Measurements from ENCODE around the gene CARS2. TPM values are rescaled to one million over a fixed set of nuclear protein-coding genes. Genes with fewer than 3 reads are reported as not detected.
A peak's percentile ranks its signal among the peaks of the same experiment; 100 is the strongest.

CARS2 gene
- total RNA-seq, 1 experiment from 2014 or later, result 31.9 TPM

DNA sequence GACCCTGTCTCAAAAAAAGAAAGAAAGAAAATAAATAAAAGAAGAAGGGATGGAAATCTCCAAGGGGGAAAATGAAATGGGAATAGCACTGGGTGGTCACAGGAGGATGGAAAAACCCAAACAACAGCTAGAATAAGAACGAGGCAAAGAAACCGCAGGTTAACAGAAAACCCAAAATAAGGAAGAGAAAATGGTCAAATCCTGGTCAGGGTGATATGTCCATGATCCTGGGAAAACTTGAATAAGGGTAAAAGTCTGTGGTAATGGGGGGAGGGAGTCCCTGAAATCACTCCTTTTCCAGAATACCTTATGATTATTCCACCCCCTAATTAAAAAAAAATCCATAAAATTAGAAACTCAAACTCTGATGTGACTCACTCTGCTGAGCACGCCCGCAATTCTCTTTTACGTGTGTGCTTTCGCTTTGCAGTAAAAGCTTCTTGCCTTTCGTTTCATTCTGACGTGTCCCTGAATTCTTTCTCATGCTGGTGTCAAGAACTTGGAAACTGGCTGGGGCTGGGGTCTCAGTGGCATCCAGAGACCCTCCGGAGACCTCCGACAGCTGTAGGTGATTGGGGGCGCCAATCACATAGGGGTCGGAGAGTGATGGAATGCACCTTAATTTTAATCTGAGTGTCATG, 94.8 kb downstream of the CARS2 start:
- BruUV-seq (replicated peaks), result no TSS peak
- no peak for ATAC-seq
- no peaks in the 10 kb centered on the region for H3K36me3 ChIP-seq (ENCODE audit: control insufficient read depth, insufficient read depth, low read length)
- intact Hi-C loops (cut with micrococcal nuclease; ENCODE audit: unreplicated experiment) (no loop called here), in situ Hi-C loops (cut with HindIII; ENCODE audit: low pct_unique_long_range_greater_than_20kb, low sequenced_read_pairs) (no loop called here)
- TF ChIP-seq POLR2AphosphoS5 (IDR thresholded peaks at IDR 0.05; ENCODE audit: low read depth, low read length) (no peak), TCF7L2 (IDR thresholded peaks at IDR 0.05; ENCODE audit: low read depth, low read length) (no peak), SIN3A (IDR thresholded peaks at IDR 0.05; ENCODE audit: borderline replicate concordance, insufficient read depth, low read depth, low read length) (no peak)
- TF ChIP-seq, protein P1, sequence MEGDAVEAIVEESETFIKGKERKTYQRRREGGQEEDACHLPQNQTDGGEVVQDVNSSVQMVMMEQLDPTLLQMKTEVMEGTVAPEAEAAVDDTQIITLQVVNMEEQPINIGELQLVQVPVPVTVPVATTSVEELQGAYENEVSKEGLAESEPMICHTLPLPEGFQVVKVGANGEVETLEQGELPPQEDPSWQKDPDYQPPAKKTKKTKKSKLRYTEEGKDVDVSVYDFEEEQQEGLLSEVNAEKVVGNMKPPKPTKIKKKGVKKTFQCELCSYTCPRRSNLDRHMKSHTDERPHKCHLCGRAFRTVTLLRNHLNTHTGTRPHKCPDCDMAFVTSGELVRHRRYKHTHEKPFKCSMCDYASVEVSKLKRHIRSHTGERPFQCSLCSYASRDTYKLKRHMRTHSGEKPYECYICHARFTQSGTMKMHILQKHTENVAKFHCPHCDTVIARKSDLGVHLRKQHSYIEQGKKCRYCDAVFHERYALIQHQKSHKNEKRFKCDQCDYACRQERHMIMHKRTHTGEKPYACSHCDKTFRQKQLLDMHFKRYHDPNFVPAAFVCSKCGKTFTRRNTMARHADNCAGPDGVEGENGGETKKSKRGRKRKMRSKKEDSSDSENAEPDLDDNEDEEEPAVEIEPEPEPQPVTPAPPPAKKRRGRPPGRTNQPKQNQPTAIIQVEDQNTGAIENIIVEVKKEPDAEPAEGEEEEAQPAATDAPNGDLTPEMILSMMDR (IDR thresholded peaks at IDR 0.05), result no peak
- TF ChIP-seq, protein P2, sequence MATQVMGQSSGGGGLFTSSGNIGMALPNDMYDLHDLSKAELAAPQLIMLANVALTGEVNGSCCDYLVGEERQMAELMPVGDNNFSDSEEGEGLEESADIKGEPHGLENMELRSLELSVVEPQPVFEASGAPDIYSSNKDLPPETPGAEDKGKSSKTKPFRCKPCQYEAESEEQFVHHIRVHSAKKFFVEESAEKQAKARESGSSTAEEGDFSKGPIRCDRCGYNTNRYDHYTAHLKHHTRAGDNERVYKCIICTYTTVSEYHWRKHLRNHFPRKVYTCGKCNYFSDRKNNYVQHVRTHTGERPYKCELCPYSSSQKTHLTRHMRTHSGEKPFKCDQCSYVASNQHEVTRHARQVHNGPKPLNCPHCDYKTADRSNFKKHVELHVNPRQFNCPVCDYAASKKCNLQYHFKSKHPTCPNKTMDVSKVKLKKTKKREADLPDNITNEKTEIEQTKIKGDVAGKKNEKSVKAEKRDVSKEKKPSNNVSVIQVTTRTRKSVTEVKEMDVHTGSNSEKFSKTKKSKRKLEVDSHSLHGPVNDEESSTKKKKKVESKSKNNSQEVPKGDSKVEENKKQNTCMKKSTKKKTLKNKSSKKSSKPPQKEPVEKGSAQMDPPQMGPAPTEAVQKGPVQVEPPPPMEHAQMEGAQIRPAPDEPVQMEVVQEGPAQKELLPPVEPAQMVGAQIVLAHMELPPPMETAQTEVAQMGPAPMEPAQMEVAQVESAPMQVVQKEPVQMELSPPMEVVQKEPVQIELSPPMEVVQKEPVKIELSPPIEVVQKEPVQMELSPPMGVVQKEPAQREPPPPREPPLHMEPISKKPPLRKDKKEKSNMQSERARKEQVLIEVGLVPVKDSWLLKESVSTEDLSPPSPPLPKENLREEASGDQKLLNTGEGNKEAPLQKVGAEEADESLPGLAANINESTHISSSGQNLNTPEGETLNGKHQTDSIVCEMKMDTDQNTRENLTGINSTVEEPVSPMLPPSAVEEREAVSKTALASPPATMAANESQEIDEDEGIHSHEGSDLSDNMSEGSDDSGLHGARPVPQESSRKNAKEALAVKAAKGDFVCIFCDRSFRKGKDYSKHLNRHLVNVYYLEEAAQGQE (IDR thresholded peaks at IDR 0.05; ENCODE audit: insufficient read depth in 1 of 2, low read depth in 2 of 2, low read length in 1 of 2), result no peak
- H3K9me3 ChIP-seq (ENCODE audit: control insufficient read depth, insufficient read depth, low read depth, low read length), result no peaks in the 10 kb centered on the region
- POLR2A ChIA-PET, result no interaction called here
- DNase-seq (ENCODE audit: low read depth, low spot score), result no peak
- no peaks in the 10 kb centered on the region for H3K27me3 ChIP-seq (ENCODE audit: control insufficient read depth, insufficient read depth, low read length)
- CTCF ChIA-PET, result no interaction called here
- H3K4me1 ChIP-seq (ENCODE audit: control insufficient read depth, insufficient read depth, low read length), result peaks cover 3% of the 10 kb centered on the region; the same call in 1 of the 2 replicates
- H3K27ac ChIP-seq (ENCODE audit: low read length), result peak overlapping the region; percentile 44; the same call in 1 of the 2 replicates
- peak overlapping the region; percentile 25 to 40 for H3K4me3 ChIP-seq (ENCODE audit: low read depth in 2 of 2, low read length in 2 of 2)

DNA sequence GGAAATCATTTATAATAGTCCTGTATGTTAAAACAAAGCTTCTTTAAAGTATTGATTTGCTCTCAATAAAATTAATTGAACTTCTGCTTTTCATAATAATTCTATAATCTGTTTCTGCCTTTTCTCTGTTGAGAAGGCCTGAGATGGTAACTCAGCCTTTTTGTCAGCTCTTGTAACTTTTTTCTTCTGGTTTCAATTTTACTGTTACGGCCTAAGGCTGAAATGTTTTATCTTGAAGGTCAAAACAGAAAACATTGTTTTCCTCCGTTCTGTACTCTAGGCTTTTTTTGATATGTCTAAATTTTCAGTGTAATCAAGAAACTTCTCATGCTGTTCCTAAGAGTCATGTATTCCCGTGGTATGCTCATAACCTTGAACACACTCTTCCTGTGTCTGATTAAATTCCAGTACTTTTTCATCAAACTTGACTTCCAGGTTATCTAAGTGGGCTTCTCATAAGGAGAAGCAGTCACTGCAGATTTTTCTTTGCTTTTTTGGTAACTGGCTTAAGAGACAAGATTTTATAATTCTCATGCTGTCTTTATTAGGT, 98.2 kb downstream of the CARS2 start:
- no peaks in the 10 kb centered on the region for H3K9me3 ChIP-seq (ENCODE audit: control insufficient read depth, insufficient read depth, low read depth, low read length)

More for the DNA sequence above, 98.2 kb downstream of the CARS2 start:
- H3K27me3 ChIP-seq (ENCODE audit: control insufficient read depth, insufficient read depth, low read length), result no peaks in the 10 kb centered on the region
- POLR2A ChIA-PET, result no interaction called here
- no peak for ATAC-seq
- TF ChIP-seq TCF7L2 (IDR thresholded peaks at IDR 0.05; ENCODE audit: low read depth, low read length) (no peak), POLR2AphosphoS5 (IDR thresholded peaks at IDR 0.05; ENCODE audit: low read depth, low read length) (no peak), SIN3A (IDR thresholded peaks at IDR 0.05; ENCODE audit: borderline replicate concordance, insufficient read depth, low read depth, low read length) (no peak)
- TF ChIP-seq, protein P1 (IDR thresholded peaks at IDR 0.05), result no peak
- TF ChIP-seq, protein P2 (IDR thresholded peaks at IDR 0.05; ENCODE audit: insufficient read depth in 1 of 2, low read depth in 2 of 2, low read length in 1 of 2), result no peak
- peaks cover 3% of the 10 kb centered on the region; the same call in 1 of the 2 replicates for H3K4me1 ChIP-seq (ENCODE audit: control insufficient read depth, insufficient read depth, low read length)
- H3K27ac ChIP-seq (ENCODE audit: low read length), result no peak overlapping the region
- CTCF ChIA-PET, result no interaction called here
- H3K4me3 ChIP-seq (ENCODE audit: low read depth in 2 of 2, low read length in 2 of 2), result no peak overlapping the region
- no peak for DNase-seq (ENCODE audit: low read depth, low spot score)
- H3K36me3 ChIP-seq (ENCODE audit: control insufficient read depth, insufficient read depth, low read length), result no peaks in the 10 kb centered on the region
- intact Hi-C loops (cut with micrococcal nuclease; ENCODE audit: unreplicated experiment), result no loop called here
- in situ Hi-C loops (cut with HindIII; ENCODE audit: low pct_unique_long_range_greater_than_20kb, low sequenced_read_pairs), result no loop called here
- no TSS peak for BruUV-seq (replicated peaks)
